GM12878 (cell line): ENCODE data around the gene MRPS18B. TPM values are rescaled to one million over a fixed set of nuclear protein-coding genes. Genes with fewer than 3 reads are reported as not detected.

Experiments used
- ATAC-seq: fragments of 200-7000 bp; cut with Tn5 transposase; 3 replicates; pipeline ENCODE4 v1.9.1; 2020; ENCODE audit warnings: mild to moderate bottlenecking, moderate library complexity
- BruUV-seq: library from RNA; stranded (reverse); fragments of 400-500 nt; replicated peaks from 2 replicates; lab custom pipeline; 2021; lab: Mats Ljungman, UMichigan
- CTCF ChIA-PET: fragments of 300-600 bp; sonication (Branson Sonifier 250); formaldehyde crosslinking; extraction: SDS; loops from one replicate; lab custom pipeline; 2021; ENCODE audit warnings: inconsistent platforms; lab: Yijun Ruan, JAX
- POLR2A ChIA-PET: fragments of 350-600 bp; formaldehyde crosslinking; extraction: SDS; loops from one replicate; lab custom pipeline; 2021; ENCODE audit warnings: inconsistent platforms; lab: Charles Lee
- RAD21 ChIA-PET: fragments of 300-600 bp; sonication (Branson Sonifier 250); formaldehyde crosslinking; loops from one replicate; lab custom pipeline; 2023; ENCODE audit warnings: antibody characterized with exemption; ENCODE audit not compliant: unreplicated experiment; lab: Charles Lee
- SMC1A ChIA-PET: fragments of 300-600 bp; sonication (Branson Sonifier 250); formaldehyde crosslinking; loops from one replicate; lab custom pipeline; 2023; ENCODE audit not compliant: unreplicated experiment, uncharacterized antibody; lab: Charles Lee
- DNase-seq: peaks from one replicate; pipeline ENCODE4 v3.0.0-alpha.2; 2011; ENCODE audit warnings: low read depth, low spot score
- FAIRE-seq: peaks from 3 replicates; lab custom pipeline; 2011; peaks lifted over from hg19 to GRCh38; lab: Jason Lieb, UNC
- H2AFZ ChIP-seq: 2 replicates; pipeline ENCODE4 v1.6.0; 2011; ENCODE audit warnings: low read depth, low read length, control low read depth; ENCODE audit not compliant: control insufficient read depth
- H3K27ac ChIP-seq: 2 replicates; pipeline ENCODE4 v1.5.1; 2011; ENCODE audit warnings: control low read depth; ENCODE audit not compliant: control insufficient read depth, insufficient read depth
- H3K27me3 ChIP-seq, 2 experiments: replicated peaks in 1 of 2; 2 replicates each; pipeline versions ENCODE4 v1.6.0 to v1.6.1; 2011; ENCODE audit warnings: low read length in 1 of 2; ENCODE audit not compliant: control insufficient read depth in 2 of 2, insufficient read depth in 2 of 2
- H3K36me3 ChIP-seq, 2 experiments: 2 replicates each; pipeline ENCODE4 v1.5.1; 2011; ENCODE audit warnings: low read length in 1 of 2; ENCODE audit not compliant: control insufficient read depth in 2 of 2, insufficient read depth in 2 of 2
- H3K4me1 ChIP-seq: 2 replicates; pipeline ENCODE4 v1.6.1; 2011; ENCODE audit warnings: mild to moderate bottlenecking, low read length, moderate library complexity, mixed read lengths; ENCODE audit not compliant: control insufficient read depth, insufficient read depth
- H3K4me2 ChIP-seq: 2 replicates; pipeline ENCODE4 v1.6.0; 2011; ENCODE audit warnings: control low read depth; ENCODE audit not compliant: control insufficient read depth, insufficient read depth
- H3K4me3 ChIP-seq: fragments of 200-600 bp; sonication (generic); 2 replicates; pipeline ENCODE4 v1.5.1; 2016
- H3K79me2 ChIP-seq: 2 replicates; pipeline ENCODE4 v1.6.0; 2011; ENCODE audit warnings: low read length; ENCODE audit not compliant: control insufficient read depth, insufficient read depth
- H3K9ac ChIP-seq: 2 replicates; pipeline ENCODE4 v1.8.0; 2011; ENCODE audit warnings: low read length, control low read depth, mixed read lengths; ENCODE audit not compliant: control insufficient read depth, insufficient read depth
- H3K9me3 ChIP-seq: replicated peaks from 3 replicates; pipeline ENCODE4 v1.5.1; 2011; ENCODE audit warnings: mild to moderate bottlenecking, low read length; ENCODE audit not compliant: control insufficient read depth, insufficient read depth
- H4K20me1 ChIP-seq: 2 replicates; pipeline ENCODE4 v1.6.0; 2011; ENCODE audit not compliant: control insufficient read depth, insufficient read depth
- BHLHE40 ChIP-seq, 2 experiments: fragments of 450-650 bp in 1 of 2; IDR thresholded peaks; 2 replicates each; pipeline ENCODE4 v1.6.1; 2011 to 2017; ENCODE audit warnings: low read depth in 2 of 2, borderline replicate concordance in 1 of 2, improper control_type of control experiment in 1 of 2, low read length in 1 of 2, mild to moderate bottlenecking in 1 of 2
- EGR1 ChIP-seq, 2 experiments: IDR thresholded peaks; 1 replicate in 1 of 2; 2 replicates in 1 of 2; pipeline ENCODE4 v1.6.1; 2011 to 2012; ENCODE audit warnings: low read depth in 2 of 2, low read length in 2 of 2, borderline replicate concordance in 1 of 2, mild to moderate bottlenecking in 1 of 2, moderate library complexity in 1 of 2
- ESRRA ChIP-seq: IDR thresholded peaks from 2 replicates; pipeline ENCODE4 v1.6.1; 2012; ENCODE audit warnings: mild to moderate bottlenecking, low read length, improper control_type of control experiment
- EZH2 ChIP-seq: IDR thresholded peaks from 2 replicates; pipeline ENCODE4 v1.6.1; 2012; ENCODE audit warnings: low read depth, mild to moderate bottlenecking, control low read depth, inconsistent platforms, low read length, borderline replicate concordance; ENCODE audit not compliant: control insufficient read depth
- FOXK2 ChIP-seq: fragments of 450-650 bp; IDR thresholded peaks from 2 replicates; pipeline ENCODE4 v1.6.1; 2017; ENCODE audit warnings: mild to moderate bottlenecking, moderate library complexity
- HCFC1 ChIP-seq: fragments of 150-350 bp; IDR thresholded peaks from 2 replicates; pipeline ENCODE4 v1.6.1; 2014; ENCODE audit warnings: low read length
- IKZF2 ChIP-seq, 2 experiments: fragments of 450-650 bp; IDR thresholded peaks; 2 replicates each; pipeline ENCODE4 v1.6.1; 2017; ENCODE audit warnings: mild to moderate bottlenecking in 2 of 2, moderate library complexity in 2 of 2
- KDM1A ChIP-seq: fragments of 200-600 bp; sonication (generic); IDR thresholded peaks from 2 replicates; pipeline ENCODE4 v1.6.1; 2016; ENCODE audit warnings: borderline replicate concordance
- NR2C2 ChIP-seq: IDR thresholded peaks from 2 replicates; pipeline ENCODE4 v1.6.1; 2011; ENCODE audit warnings: borderline replicate concordance, low read depth; ENCODE audit not compliant: control insufficient read depth, insufficient read length
- PML ChIP-seq: IDR thresholded peaks from 2 replicates; pipeline ENCODE4 v1.6.1; 2012; ENCODE audit warnings: low read length, inconsistent platforms
- RB1 ChIP-seq: fragments of 450-650 bp; formaldehyde crosslinking; IDR thresholded peaks from 2 replicates; pipeline ENCODE4 v1.6.1; 2017; ENCODE audit warnings: mild to moderate bottlenecking, borderline replicate concordance
- SIN3A ChIP-seq: IDR thresholded peaks from 2 replicates; pipeline ENCODE4 v1.6.1; 2012; ENCODE audit warnings: low read depth, low read length, improper control_type of control experiment
- SP1 ChIP-seq: IDR thresholded peaks from one replicate; pipeline ENCODE4 v1.6.1; 2011; ENCODE audit warnings: low read depth, low read length
- SREBF2 ChIP-seq: IDR thresholded peaks from 2 replicates; pipeline ENCODE4 v1.6.1; 2012; ENCODE audit warnings: mild to moderate bottlenecking, low read length
- TCF12 ChIP-seq: IDR thresholded peaks from 2 replicates; pipeline ENCODE4 v1.6.1; 2011; ENCODE audit warnings: low read depth, mild to moderate bottlenecking, low read length
- YY1 ChIP-seq: IDR thresholded peaks from 2 replicates; pipeline ENCODE4 v1.6.1; 2011; ENCODE audit warnings: low read depth, mild to moderate bottlenecking, low read length
- WGBS: methylation state at CpG from one replicate; pipeline ENCODE4 v1.1.6; 2016; ENCODE audit warnings: low lambda C conversion rate; ENCODE audit not compliant: insufficient replicate concordance, insufficient coverage; ENCODE audit errors: missing lambda C conversion rate; 5-methylcytosine and 5-hydroxymethylcytosine counted together
- in situ Hi-C: fragments of 300-500 bp; cut with MboI; formaldehyde crosslinking; loops from 9 replicates; pipeline ENCODE4 v1.14.3; 2018; ENCODE audit warnings: mixed read lengths
- intact Hi-C: fragments of 100-400 bp; cut with micrococcal nuclease; formaldehyde crosslinking; loops from one replicate; pipeline ENCODE4 v1.14.2; 2022; ENCODE audit not compliant: unreplicated experiment
- polyA plus RNA-seq, 11 experiments: library from polyadenylated mRNA; depleted of rRNA in 4 of 11; unstranded in 6 of 11; stranded (reverse) in 5 of 11; fragments of >200 nt; fragmentation: Nextera tagmentation in 4 of 11; fragmentation: Illumina TruSeq in 1 of 11; extraction: Ambion mirVana in 4 of 11; extraction: Trizol in 1 of 11; gene quantifications; 1 replicate in 1 of 11; 2 replicates in 10 of 11; pipeline versions ENCODE4 v1.2.1 to v1.2.3, GENCODE V29; 2011 to 2016; ENCODE audit warnings: inconsistent platforms in 2 of 11, missing spikeins in 2 of 11, low read depth in 1 of 11
- total RNA-seq, 4 experiments: library from RNA; depleted of rRNA in 3 of 4; stranded (reverse); fragments of >200 nt in 3 of 4; fragmentation: Illumina TruSeq in 1 of 4; extraction: Trizol in 1 of 4; gene quantifications; 2 replicates each; pipeline versions ENCODE4 v1.2.1 to v1.2.3, GENCODE V29; 2013 to 2021
- TF ChIP-seq, protein P1 (sequence below): fragments of 150-350 bp; IDR thresholded peaks from 2 replicates; pipeline ENCODE4 v1.6.1; 2014; ENCODE audit warnings: mild to moderate bottlenecking, low read depth, low read length
- TF ChIP-seq, protein P2 (sequence below): fragments of 450-650 bp; IDR thresholded peaks from 2 replicates; pipeline ENCODE4 v1.6.1; 2014; ENCODE audit warnings: mild to moderate bottlenecking

Gene MRPS18B
- total and polyA plus RNA-seq, 10 of the 15 experiments (the other 5 are each of a cell fraction or from before 2014, with no cell fraction given): 80.9 to 259 (median 140) TPM

DNA sequence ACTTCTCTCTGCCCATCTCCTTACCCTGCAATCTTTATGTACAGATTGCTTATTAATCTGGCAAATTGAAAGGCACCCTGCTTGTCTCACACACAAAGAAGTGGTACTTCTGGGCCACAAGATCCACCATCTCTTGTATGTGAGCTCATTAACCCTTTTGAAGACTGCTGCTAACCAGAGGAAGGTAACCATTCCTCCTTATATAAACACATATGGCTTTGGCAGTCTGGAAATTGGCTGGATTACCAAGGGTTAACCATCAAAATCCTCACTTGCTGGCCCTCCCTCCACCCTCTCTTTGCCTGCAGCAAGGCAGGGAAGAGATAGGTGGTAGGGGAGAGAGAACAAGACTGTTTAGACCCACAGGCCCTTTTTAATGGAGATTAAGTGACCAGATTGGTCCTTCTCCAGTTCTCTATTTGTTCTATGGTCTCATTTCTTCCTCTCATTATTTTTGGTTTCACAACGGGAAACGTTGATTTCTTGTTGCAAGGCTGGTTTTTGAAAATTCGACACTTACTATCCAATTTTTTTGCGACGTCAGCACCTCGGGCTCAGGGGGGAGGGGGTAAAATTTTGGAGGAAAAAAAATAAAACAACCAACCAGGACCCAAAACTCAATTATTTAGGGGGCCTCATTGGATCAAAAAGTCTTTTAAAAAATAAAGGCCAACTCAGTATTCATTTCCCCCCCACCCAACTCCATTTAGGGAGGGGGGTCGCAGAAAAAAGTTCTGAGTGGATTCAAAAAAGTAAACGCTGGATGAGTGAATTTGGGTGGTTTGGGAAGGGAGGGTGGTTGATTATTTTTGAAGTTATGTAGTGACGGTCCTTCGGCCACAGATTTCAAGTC, 1.5 kb upstream of the MRPS18B start (continued):
- TF ChIP-seq BHLHE40 (IDR thresholded peaks at IDR 0.05; ENCODE audit: borderline replicate concordance in 1 of 2, low read depth in 2 of 2, low read length in 1 of 2) (peak in 1 of 2 experiments; percentile 42; a peak in 1 of 4 replicates), SREBF2 (no peak), SP1 (no peak)

DNA sequence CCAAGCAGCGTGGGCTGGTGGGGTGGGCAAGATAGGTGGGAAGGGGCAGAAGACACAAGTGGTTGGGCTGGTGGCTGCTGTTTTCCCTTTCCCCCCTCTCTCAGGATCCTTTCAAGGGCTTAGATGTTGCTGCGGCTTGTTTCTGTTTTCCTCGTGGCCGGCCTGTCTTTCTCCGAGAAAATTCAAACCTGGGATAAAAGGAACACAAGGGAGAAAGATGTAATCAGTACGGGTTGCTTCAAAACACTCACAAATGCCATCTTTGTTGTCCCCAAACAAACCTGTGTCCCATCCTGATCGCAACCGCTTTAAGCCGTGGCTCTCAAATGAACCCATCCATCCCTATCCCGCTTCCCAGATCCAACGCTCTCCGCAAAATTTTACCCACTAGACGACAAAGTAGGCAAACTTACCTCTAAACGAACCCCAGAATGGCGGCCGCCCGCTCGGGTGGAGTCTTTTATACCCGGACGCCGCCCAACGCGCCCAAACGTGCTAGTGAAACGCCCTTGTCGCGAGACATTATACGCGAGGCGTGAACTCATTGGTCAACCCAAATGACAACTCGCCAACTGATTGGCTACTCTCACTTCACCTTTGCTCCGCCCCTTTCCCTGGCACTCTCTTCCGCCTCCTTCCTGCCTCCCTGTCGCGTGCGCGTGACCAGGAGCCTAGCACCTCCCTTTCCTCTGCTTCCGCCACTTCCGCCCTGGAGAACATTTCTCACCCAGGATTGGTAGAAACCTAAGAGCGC, 652 bp upstream of the MRPS18B start, which contains the start of gene PPP1R10:
Gene PPP1R10, minus strand, starts transcription at position 433 of the 754 bp plus-strand sequence. CDS start 7,299 bp downstream, outside the sequence.
- no peaks in the 10 kb centered on the region; the same call in 2 of the 3 replicates for H3K9me3 ChIP-seq
- 0 out of 2 replicates have a peak, but pooled peaks cover 6% of the 10 kb centered on the region for H4K20me1 ChIP-seq
- peak within 1 kb of the TSS; percentile 80 for H3K4me3 ChIP-seq
- no peaks in the 10 kb centered on the region for H3K27me3 ChIP-seq
- TSS peak; percentile 90 for BruUV-seq
- intact Hi-C loops: loop anchor here (1.0 to 2.0 kb wide), 3 partner anchors 56 to 100 kb away; partner anchors contain the start of genes DHX16, GNL1, MDC1 and PRR3
- ChIA-PET SMC1A (interaction anchor here (0.8 to 2.8 kb wide), 7 partner anchors 12 to 119 kb away, joined by 3 to 12 read pairs (median 6); partner anchors contain the start of gene DHX16), CTCF (interaction anchor here (0.7 to 2.1 kb wide), 6 partner anchors 12 to 211 kb away, joined by 3 to 6 read pairs (median 4); partner anchors contain the start of gene PRR3), POLR2A (interaction anchor here (0.5 to 2.0 kb wide), 9 partner anchors 9 to 554 kb away, joined by 3 to 11 read pairs (median 4); partner anchors contain the start of gene ATAT1), RAD21 (interaction anchor here (1.5 kb wide), 1 partner anchor 114 kb away, joined by 8 read pairs; no protein-coding TSS in a partner anchor)
- peak within 1 kb of the TSS; percentile 100 for H3K9ac ChIP-seq
- H3K4me1 ChIP-seq: peaks cover 3% of the 10 kb centered on the region
- FAIRE-seq (peak; percentile 99), ATAC-seq (peak; percentile 81), DNase-seq (peak; percentile 100)
- peaks cover 2 to 35% of the 10 kb centered on the region in 2 experiments; a peak in 3 of 4 replicates for H3K36me3 ChIP-seq
- peak within 1 kb of the TSS; percentile 99 for H2AFZ ChIP-seq
- peaks cover 62% of the 10 kb centered on the region for H3K79me2 ChIP-seq
- WGBS: 1% methylated on average over 40 of the region's 40 CpGs
- in situ Hi-C loops: loop anchor here (5.0 kb wide), 1 partner anchor 100 kb away; the partner anchor contains the start of gene MDC1
- H3K27ac ChIP-seq: peak within 1 kb of the TSS; percentile 99
- peak within 1 kb of the TSS; percentile 94 for H3K4me2 ChIP-seq
- TF ChIP-seq NR2C2 (no peak), RB1 (peak; percentile 87; the same call in 1 of the 2 replicates), SIN3A (no peak), TCF12 (peak; percentile 82; the same call in 1 of the 2 replicates), FOXK2 (peak; percentile 26; the same call in 1 of the 2 replicates), EGR1 (IDR thresholded peaks at IDR 0.05; ENCODE audit: borderline replicate concordance in 1 of 2, low read depth in 2 of 2, low read length in 2 of 2) (peak; percentile 9 to 48; a peak in 2 of 3 replicates), HCFC1 (peak; percentile 62), KDM1A (no peak), IKZF2 (IDR thresholded peaks at IDR 0.05) (peak; percentile 51 to 72; a peak in 3 of 4 replicates), PML (peak; percentile 99), EZH2 (no peak), ESRRA (0 out of 2 replicates have a peak, but pooled peaks have one; percentile 71), YY1 (peak; percentile 99)
- TF ChIP-seq, protein P1, sequence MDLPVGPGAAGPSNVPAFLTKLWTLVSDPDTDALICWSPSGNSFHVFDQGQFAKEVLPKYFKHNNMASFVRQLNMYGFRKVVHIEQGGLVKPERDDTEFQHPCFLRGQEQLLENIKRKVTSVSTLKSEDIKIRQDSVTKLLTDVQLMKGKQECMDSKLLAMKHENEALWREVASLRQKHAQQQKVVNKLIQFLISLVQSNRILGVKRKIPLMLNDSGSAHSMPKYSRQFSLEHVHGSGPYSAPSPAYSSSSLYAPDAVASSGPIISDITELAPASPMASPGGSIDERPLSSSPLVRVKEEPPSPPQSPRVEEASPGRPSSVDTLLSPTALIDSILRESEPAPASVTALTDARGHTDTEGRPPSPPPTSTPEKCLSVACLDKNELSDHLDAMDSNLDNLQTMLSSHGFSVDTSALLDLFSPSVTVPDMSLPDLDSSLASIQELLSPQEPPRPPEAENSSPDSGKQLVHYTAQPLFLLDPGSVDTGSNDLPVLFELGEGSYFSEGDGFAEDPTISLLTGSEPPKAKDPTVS: no peak
- TF ChIP-seq, protein P2, sequence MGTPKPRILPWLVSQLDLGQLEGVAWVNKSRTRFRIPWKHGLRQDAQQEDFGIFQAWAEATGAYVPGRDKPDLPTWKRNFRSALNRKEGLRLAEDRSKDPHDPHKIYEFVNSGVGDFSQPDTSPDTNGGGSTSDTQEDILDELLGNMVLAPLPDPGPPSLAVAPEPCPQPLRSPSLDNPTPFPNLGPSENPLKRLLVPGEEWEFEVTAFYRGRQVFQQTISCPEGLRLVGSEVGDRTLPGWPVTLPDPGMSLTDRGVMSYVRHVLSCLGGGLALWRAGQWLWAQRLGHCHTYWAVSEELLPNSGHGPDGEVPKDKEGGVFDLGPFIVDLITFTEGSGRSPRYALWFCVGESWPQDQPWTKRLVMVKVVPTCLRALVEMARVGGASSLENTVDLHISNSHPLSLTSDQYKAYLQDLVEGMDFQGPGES: no peak; the same call in 1 of the 2 replicates
